HG03432 (cell line): ENCODE data around the gene MGAT1.
"Not testable (repeated sequence)": the region's sequence is repeated elsewhere in the genome, so short reads cannot be mapped to it uniquely, and the experiment has no call there.

Source experiments
- ATAC-seq: cut with Tn5 transposase; IDR thresholded peaks from one replicate; pipeline ENCODE4 v1.9.1; 2021; ENCODE audit warnings: mild to moderate bottlenecking, moderate library complexity; ENCODE audit not compliant: unreplicated experiment

The MGAT1 gene

DNA sequence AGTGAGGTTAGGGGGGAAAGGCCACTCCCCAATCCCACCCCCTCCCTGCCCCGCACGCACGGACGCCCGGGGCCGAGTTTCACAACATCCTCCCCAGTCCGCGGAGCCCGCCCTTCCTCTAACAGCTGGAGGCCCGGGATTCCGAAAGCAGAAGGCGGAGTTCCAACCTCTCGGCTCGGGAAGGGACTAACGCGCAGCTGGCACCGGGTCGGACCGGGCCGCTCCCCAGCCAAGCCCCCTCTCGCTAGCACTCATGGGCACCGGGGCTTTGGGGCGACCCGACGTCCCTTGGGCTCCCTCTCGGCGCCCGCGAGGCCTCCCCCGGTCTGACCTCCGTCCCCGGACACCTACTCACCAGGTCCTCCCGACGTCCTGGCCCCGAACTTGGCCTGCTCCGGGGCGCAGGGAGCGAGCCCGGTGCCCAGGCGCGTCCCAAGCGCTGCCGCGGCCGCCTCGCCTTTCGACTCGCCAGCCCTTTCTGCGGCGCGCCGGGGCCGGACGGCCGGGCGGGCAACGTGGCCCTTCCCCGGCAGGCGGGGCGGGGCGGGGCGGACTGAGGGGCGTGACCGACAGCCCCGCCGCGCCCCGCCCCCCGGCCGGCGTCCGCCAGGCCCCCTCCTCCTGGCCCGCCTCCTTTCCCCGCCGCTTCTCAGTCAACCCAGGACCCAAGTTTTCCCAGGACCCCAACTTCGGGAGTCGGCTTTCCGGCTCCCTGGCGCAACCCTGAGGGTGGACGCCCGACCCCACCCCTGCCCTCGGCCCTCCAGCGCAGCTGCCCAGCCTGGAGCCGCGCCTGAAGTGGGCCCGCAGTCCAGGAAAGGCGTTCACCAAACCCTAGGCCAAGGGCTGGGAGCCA is at the start of gene MGAT1:
TSS of gene MGAT1 (minus strand) at position 482 of the 856 bp plus-strand sequence. CDS start 9,835 bp downstream, outside the sequence.
- peak; percentile 58 for ATAC-seq

DNA sequence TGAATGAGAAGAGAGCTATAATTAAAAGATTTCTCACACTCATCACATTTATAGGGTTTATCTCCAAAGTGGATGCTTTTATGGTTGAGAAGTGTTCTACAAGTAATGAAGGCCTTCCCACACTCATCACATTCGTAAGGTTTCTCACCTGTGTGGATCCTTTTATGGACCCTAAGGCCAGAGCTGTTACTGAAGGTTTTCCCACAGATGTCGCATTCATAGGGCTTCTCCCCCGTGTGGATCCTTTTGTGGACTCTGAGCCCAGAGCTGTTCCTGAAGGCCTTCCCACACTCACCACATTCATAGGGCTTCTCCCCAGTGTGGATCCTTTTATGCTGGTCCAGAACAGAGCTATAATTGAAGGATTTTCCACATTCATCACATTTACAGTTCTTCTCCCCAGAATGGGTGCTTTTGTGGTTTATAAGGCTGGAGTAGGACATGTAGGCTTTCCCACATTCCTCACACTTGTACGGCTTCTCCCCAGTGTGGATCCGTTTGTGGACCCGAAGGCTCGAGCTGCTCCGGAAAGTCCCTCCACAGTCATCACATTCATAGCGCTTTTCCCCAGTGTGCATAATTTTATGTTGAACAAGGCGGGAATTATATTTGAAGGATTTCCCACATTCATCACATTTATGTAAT is 48.0 kb upstream of the MGAT1 start:
- no peak for ATAC-seq

DNA sequence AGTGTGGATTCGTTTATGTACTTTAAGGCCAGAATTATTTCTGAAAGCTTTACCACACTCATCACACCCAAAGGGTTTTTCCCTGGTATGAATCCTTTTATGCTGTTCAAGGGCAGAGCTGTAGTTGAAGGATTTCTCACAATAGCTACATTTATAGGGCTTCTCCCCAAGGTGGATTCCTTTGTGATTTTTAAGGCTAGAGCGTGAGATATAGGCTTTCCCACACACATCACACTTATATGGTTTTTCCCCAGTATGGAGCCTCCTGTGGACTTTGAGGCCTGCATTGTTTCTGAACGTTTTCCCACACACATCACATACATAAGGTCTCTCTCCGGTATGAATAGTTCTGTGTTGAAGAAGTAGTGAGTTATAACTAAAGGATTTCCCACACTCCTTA is 47.2 kb upstream of the MGAT1 start:
- ATAC-seq = no peak

DNA sequence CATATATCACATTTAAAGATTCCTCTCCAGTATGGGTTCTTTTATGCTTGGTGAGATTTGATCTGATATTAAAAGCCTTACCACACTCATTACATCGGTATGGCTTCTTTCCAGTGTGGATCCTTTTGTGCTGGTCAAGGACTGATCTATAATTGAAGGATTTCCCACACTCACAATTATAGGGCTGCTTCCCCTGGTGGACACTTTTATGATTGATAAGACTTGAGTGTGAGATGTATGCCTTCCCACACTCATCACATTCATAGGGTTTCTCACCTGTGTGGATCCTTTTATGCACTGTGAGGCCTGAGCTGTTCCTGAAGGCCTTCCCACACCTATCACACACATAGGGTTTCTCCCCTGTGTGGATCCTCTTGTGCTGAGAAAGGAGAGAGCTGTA is 46.3 kb upstream of the MGAT1 start:
- ATAC-seq = no peak

DNA sequence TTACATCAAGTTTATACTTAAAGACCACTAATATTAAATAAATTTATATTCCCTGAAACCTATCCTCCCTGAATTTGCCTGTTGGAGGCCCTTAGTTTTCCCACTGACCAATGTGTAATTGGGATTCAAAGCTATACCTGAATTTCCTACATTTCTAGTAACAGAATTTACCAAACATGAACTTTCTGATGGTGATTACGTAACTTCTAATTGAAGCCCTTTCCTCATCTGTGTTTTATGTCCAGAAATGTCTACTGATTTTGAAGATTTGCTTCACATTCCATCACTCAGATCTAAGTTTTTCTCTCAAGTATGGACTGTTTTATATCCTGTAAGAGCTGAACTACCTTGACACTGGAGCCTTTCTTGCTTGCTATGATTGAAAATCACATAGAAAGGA is 45.7 kb upstream of the MGAT1 start:
- ATAC-seq = no peak

DNA sequence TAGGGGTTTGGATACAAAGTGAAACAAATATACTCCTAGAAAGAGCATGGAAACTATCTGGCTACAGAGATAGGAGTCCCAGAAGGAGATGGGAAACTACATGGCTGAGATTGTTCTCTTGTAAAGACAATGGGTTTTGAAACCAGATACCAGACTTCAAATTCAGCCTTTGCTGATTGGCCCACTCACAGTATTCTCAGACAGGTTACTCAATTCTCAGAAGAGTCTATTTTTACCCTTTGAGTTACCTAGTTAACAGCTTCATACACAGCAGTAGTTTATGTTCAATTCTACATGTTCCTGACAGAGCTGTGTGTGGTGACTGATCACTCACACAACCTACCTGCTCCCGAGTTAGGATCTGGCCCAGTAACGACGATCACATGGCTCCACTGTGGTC is 44.4 kb upstream of the MGAT1 start:
- no peak for ATAC-seq

DNA sequence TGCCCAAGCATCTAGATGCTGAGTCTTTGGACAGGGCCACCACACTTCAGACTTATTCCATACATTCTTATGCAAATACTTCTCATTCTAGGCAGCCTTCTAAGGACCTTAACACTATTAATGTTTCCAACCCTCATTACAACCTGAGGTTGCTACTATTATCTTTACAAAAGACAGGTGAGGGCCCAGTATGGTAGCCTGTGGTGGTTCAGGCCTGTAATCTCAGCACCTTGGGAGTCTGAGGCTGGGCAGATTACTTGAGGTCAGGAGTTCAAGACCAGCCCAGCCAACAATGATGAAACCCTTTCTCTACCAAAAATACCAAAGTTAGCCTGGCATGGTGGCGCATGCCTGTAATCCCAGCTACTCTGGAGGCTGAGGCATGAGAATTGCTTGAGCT is 42.3 kb upstream of the MGAT1 start:
- no peak for ATAC-seq

DNA sequence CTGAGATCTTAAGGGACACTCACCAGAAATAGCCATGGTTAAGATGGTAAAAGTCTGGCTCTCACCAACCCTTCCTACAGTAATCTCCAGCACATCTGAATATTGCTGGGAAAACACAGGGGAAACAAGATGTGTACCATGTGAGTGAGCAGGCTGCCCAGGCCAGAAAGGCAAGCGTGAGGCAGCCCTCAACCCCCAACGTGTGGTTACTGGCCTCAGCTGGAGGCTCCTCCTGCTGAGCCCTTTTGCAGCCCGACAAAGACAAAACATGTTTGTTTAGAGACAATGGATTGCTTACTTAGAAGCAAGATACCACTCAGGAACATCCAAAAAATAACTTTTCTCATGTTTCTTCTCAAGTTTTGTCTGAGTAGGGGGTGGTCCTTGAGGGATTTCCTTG is 41.8 kb upstream of the MGAT1 start:
- ATAC-seq = no peak

DNA sequence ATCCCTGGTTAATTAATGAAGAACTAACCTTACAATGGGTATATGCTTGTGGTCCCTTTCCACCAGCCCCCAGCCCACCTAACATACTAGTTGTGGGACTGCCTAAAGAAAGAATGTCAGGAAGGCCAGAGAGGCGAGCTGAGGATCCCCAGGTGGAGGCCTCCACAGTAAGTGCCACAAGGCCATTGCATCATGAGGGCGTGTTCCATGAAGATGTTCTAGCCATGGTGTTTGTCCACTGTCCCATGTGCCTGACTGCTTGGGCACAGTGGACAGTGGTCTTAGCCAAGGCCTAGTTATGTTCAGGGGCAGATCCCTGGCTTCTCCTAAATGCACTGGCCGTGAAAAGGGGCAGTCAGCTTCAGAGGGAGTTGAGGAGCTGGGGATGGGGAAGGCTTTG is 37.3 kb upstream of the MGAT1 start:
- no peak for ATAC-seq

DNA sequence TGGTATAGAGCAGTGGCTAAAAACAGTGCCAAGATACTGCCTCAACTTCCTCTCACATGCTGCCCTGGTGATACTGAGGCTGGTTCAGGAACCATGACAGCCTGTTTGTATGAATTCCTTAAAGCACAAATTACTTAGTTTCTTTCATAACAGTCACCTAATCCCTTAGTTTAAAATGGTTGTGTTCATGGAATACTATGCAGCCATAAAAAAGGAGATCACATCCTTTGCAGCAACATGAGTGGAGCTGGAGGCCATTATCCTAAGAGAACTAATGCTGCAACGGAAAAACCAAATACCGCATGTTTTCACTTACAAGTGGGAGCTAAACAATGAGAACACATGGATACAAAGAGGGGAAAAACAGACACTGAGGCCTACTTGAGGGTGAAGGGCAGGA is 36.6 kb upstream of the MGAT1 start:
- no peak for ATAC-seq

DNA sequence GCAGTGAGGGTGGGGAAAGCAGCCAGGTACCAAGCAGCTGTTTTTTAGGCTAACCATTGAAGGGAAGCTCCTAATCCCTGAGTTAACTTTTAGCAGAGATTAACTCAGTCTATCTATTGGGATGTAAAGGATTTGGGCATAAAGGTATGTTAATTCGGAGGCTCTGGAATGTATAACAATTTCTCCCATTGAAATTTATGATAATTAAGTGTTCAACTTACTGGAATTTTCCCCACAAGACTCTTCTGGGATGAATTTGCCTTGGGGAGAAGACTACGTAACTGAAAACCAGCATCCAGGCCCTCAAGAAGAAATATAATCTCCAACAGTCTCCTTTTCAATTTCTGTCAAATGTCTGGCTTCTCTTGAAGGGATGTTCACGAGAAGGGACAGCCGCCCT is 34.9 kb upstream of the MGAT1 start:
- ATAC-seq = no peak

DNA sequence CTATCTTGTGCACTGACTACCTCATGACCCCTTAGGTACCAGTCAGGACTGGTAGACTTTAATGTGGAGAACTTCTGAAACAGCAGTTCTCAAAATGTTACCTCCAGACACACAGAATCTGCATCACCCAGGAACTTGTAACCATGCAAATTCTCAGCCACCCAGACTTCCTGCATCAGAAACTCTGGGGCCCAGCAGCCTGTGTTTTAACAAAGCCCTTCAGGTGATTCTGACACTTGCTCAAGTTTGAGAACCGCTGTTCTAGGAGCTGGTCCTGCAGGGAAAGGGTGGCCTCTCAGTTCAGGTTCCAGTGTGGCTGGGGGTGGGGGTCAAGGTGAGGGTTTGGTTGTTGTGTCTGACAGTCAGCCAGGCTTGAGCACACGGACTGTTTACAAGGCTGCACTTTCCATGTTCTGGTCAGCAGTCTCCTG is 30.0 kb upstream of the MGAT1 start:
- ATAC-seq = peak; percentile 41

DNA sequence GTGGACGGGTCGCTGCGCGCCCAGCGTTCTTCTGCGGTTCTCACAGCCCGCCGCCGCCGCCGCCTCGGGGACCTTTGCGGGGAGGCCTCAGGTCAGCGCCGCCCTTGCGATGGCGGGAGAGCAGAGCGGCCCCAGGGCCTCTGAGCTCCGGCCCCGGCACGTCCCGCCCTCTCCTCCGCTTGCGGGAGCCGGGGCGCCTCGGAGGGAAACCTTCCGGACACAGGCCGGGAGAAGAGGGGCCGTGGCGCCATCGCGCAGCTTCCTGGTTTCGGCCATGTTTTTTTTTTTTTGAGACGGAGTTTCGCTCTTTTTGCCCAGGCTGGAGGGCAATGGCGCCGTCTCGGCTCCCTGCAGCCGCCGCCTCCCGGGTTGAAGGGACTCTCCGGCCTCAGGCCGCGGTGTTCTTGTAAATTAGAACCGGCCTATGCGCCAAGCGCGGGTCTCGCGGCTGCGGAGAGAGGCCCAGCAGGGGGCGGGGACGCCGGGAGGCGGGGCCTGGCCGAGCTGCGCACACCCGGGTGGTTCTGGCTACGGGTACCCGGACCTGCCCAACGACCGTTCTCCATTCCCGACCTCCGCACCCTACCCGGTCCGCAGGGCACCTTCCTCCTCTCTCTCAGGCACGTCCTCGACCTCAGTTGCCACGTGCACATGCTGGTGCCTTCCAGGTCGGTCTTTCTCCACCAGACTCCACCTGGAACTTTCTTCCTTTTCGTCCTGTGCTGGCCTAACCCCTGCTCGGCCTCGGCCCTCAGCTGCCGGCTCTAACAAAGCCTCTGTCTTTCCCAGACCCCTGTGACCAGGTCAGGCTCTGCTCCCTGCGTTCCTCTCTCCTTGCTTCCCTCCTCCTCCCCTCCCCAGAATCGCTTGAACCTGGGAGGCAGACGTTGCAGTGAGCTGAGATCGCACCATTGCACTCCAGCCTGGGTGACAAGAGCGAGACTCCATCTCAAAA is 28.8 kb upstream of the MGAT1 start:
- peak; percentile 80 for ATAC-seq

DNA sequence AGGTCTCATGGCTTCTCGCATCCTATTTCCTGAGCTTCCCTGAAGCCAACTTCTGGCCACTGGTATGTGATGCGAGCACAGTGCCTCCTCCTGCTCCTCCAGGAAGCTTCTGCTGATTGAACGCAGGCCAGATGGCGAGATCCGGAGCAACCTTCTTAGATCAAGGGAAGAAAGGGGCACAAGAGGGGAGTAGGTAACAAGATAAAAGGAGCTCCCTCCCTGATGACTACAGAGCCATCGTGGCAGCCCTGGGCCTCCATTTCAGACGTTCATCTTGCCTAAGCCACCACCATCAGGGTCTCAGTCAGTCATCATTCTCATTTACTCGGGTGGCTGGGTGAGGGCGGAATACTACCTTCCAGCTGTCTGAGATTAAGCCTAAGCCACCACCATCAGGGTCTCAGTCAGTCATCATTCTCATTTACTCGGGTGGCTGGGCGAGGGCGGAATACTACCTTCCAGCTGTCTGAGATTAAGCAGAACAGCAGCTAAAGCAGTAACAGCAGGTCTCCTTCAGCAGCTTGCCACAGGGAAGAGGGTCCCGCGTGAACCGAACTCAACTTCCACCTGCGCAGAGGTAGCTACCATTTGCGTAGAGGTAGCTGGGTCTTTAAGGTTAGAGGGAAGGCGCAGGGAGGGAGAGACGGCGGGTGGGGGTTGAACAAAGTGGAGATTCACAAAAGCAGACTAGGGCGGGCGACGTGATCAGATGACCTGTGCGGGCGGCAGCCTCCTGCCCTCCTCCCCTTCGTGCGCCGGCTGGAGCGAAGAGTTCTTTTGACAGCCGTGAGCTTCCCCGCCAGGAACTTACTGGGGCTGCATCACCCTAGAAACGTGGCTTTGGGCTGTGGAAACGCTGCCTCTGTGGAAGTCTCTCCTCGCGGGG is 27.9 kb upstream of the MGAT1 start:
- ATAC-seq = peak; percentile 58

DNA sequence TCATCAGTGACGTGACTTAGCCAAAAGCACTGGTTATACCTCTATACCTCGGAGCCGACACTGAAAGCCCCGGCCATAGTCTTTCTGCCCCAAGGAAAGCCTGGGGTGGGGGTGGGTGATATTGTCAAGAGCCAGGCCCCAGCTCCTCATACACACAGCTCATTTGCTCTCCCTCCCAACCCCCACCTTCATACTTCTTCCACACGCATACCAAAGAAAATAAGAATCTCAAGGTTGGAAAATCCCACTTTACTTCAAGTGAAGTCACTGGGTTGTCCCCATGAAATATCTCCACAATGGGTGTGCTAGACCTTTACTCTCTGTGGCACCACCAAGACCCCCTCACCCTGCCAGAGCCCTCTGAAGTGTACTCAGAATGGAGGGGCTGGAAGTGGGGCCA is 27.1 kb upstream of the MGAT1 start:
- no peak for ATAC-seq

DNA sequence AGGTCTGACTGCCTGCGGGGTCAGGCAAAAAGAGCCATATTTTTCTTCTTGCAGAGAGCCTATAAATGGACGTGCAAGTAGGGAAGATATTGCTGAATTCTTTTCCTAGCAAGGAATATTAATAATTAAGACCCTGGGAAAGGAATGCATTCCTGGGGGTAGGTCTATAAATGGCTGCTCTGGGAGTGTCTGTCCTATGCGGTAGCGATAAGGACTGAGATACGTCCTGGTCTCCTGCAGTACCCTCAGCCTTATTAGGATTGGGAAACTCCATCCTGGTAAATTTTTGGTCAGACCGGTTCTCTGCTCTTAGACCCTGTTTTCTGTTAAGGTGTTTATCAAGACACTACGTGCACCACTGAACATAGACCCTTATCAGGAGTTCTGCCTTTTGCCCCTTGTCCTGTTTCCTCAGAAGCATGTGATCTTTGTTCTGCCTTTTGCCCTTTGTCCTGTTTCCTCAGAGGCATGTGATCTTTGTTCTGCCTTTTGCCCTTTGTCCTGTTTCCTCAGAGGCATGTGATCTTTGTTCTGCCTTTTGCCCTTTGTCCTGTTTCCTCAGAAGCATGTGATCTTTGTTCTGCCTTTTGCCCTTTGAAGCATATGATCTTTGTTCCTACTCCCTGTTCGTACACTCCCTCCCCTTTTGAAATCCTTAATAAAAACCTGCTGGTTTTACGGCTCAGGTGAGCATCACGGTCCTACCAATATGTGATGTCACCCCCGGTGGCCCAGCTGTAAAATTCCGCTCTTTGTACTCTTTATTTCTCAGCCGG is 26.3 kb upstream of the MGAT1 start:
- not testable (repeated sequence) for ATAC-seq

DNA sequence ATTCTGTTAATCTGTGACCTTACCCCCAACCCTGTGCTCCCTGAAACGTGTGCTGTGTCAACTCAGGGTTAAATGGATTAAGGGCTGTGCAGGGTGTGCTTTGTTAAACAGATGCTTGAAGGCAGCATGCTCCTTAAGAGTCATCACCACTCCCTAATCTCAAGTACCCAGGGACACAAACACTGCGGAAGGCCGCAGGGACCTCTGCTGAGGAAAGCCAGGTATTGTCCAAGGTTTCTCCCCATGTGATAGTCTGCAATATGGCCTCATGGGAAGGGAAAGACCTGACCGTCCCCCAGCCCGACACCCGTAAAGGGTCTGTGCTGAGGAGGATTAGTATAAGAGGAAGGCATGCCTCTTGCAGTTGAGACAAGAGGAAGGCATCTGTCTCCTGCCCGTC is 24.8 kb upstream of the MGAT1 start:
- ATAC-seq = not testable (repeated sequence)

DNA sequence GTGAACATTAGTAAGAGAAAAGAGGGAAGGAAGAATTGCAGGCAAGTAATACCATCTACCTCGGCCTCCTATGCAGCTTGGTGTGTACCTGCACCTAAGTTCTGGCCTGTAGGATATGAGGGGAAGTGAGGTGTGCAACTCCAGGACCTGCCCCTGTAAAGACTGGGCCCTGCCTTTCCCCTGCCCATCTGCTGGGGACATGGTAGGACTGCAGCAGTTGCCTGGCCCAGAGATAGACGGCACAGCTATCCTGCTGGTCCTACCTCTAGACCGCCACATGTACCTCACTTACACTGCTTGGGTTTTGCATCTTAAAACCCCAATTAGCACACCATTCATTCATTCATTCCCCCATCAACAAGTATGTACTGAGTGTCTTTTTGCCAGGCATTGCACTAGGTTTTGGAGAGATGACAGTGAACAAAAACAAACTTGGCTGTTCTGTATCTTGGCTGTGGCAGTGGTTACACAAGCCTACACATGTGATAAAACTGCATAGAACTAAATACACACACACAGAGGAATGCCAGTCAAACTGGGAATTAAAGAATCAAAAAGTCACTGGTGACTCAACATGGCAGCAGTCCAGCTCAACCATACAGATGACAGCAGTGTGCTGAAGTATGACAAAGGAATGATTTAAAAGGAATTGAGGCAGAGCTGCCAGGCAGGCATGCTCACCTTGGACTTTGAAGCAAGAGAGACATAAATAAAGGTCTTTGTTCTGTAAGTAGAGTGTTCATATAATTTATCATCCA is 23.3 kb upstream of the MGAT1 start:
- no peak for ATAC-seq
